ENCODE data around the gene NRIP3. TPM values are rescaled to one million over a fixed set of nuclear protein-coding genes. Genes with fewer than 3 reads are reported as not detected.

NRIP3 gene
- total RNA-seq: 10.7 and 12.4 TPM in 2 replicates

DNA sequence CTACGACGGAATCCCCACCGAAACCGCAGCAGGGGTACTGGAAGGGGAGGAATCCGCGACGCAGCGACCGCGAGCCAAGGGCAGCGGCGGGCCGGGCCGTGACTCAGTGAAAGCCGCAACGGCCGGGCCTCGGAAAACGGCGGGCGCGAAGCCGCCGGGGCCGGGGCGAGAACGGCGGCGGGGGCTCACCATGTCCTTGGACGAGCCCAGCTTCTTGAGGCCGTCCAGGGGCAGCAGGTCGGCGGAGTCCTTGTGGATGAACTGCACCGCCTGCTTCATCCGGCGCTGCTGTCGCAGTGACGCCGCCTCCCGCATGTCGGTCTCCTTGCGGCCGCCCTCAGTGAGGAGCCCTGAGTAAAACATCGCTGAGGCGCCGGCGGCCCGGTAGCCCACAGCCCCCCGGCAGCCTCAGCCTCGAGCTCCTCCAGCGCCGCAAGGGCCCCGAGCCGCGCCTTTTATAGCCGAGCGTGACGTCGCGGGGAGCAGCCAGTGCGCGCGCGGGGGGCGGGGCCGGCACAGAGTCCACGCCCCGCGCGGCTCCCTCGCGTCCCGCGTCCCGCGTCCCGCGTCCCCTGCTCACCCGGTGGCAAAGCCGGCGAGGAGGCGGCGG, at the start of gene NRIP3:
TSS of gene NRIP3 (minus strand) at position 429 of the 610 bp plus-strand sequence. CDS start at position 363, 66 bp downstream.

DNA sequence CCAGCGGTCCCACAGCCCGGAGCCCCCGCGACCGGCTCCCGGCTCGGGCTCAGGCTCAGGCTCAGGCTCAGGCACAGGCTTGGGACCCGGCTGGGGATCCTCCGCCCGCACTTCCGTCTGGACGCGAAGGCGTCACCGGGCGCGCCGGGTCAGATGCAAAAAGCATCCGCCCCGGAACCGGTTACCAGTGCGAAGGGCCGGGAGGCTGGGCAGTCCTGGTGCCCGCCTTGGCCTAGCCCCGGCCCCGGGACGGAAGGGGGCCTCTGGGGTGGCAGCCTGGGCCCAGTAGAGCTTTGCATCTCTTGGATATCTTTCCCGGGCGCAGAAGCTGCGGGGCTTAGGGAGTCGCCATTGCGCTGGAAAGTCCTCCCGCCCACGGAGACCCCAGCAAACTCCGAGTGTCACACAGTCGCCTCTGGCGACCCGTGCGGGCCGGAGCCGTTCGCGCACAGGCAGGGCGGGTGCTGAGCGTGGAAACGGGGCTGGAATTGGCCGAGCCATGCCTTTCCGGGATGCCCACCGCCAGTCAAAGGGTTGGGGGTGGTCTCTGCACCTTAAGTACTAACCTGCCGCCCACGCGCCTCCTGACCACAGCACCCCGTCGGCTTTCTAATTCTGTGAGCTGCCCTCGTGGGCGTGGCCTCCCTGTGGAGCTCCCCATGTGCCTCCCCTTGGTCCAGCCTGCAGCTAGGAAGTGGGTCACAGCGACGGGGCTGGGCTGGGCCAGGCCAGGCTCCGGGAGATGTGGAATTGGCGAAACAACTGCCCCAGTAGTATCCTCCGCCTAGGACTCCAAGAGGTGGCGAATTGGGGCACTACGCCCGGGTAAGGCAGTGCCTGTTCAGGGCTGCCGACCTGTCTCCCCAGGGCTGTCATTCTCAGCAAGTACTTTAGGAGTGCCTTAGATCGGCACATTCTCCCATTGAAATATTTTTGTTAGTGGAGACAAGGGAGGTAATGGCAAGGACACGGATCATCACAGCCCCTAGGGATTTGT, 39.2 kb downstream of the NRIP3 start, which contains the start of gene TMEM9B:
TSS of gene TMEM9B (minus strand) at position 119 of the 997 bp plus-strand sequence. CDS start 129 bp downstream, outside the sequence.

DNA sequence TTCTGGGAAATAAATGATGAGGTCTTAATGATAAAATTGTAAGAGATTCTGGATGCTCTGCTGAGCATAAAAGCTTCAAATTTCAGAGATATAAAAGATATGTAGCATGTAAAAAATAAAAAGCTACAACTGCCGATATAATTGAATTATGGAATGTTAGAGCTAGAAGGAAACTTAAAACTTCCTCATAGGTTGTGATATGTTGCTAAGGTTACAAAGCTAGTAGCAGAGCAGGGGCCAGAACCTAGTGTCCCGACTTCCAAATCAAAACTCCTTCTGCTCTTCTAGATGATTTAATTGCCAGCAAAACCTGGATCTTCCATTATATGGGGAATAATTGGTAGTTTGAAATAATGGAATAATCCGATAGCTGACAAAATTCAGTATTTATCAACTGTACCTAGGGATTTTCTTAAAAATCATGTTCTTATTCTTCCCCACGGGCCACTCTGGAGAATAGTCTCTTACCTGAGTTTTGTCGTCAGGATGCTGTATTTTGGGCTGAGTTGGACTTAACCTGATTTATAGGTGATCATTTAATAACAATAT, 61.2 kb downstream of the NRIP3 start, which contains the start of gene ASCL3:
TSS of gene ASCL3 (minus strand) at position 499 of the 549 bp plus-strand sequence. CDS start 4,855 bp downstream, outside the sequence.

DNA sequence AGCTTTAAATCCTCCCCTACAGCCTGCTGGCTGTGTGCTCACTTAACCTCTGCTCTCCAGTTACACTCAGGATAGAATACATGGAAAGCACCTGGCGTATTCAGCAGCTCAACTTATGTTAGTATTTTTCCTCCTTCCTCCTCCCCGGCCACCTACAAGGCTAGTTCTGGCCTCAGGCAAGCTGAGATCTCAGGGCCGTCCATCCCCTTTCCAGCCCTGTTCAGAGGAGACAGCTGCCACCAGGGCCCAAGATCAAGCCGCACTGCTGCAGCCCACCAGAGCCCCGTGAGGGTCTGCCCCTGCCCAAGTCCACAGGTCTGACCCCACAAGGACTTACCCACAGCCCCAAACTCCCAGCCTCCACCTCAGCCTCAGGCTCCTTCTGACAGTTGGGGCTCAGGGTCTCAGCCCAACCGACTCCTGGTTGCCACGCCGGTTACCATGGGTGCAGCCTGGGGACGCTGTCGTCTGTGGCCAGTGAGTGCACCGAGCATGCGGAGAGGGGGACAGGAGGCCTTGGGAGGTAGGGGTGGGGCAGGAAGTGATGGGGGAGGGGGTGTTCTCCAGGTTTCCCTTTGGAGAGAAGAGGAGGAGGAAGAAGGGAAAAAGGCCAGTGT, 71.1 kb downstream of the NRIP3 start, which contains the start of gene C11orf16:
TSS of gene C11orf16 (minus strand) at position 384 of the 617 bp plus-strand sequence. CDS start 639 bp downstream, outside the sequence.

Other genes with a start within 250 kb of the NRIP3 start
- gene AKIP1, start 92.8 kb downstream of the NRIP3 start, total RNA-seq: 78.7 and 83.3 TPM in 2 replicates
- not detected in 2 replicates for gene C11orf16, start 71.1 kb downstream of the NRIP3 start, total RNA-seq
- gene ASCL3, start 61.0 kb downstream of the NRIP3 start, total RNA-seq: not detected in 2 replicates
- gene TMEM9B, start 39.6 kb downstream of the NRIP3 start, total RNA-seq: 33.8 and 36.0 TPM in 2 replicates
- 0.18 and 0.29 TPM in 2 replicates for gene SCUBE2, start 87.6 kb upstream of the NRIP3 start, total RNA-seq